SIG-M5 treated with dmso at 0.1 percent for 504 hours (cell line): ENCODE measurements around the gene PFKFB4.

Experiments used
- DNase-seq: peaks from one replicate; lab custom pipeline; 2025; ENCODE audit not compliant: unreplicated experiment; lab: John Stamatoyannopoulos, UW

Gene PFKFB4

GRCh38 chr3:48556796-48557626 is at the start of gene PFKFB4:
TSS of gene PFKFB4 (minus strand) at chr3:48556803. CDS start at chr3:48556777, 26 bp downstream.
- peak; percentile 99 for DNase-seq

- no peak for DNase-seq
Observed at GRCh38 chr3:48601622-48601994, 45.0 kb upstream of the PFKFB4 start.

GRCh38 chr3:48600711-48601621 is 44.4 kb upstream of the PFKFB4 start:
- DNase-seq = no peak

GRCh38 chr3:48599509-48600285 is 43.1 kb upstream of the PFKFB4 start:
- no peak for DNase-seq

GRCh38 chr3:48599077-48599501 is 42.5 kb upstream of the PFKFB4 start:
- no peak for DNase-seq

GRCh38 chr3:48598323-48599076 is 41.9 kb upstream of the PFKFB4 start:
- no peak for DNase-seq

GRCh38 chr3:48597408-48597800 is 40.8 kb upstream of the PFKFB4 start:
- DNase-seq = no peak

- DNase-seq = no peak
Observed at GRCh38 chr3:48596676-48597407, 40.2 kb upstream of the PFKFB4 start.

GRCh38 chr3:48596157-48596556 is 39.6 kb upstream of the PFKFB4 start:
- no peak for DNase-seq

GRCh38 chr3:48595526-48596121 is 39.0 kb upstream of the PFKFB4 start:
- no peak for DNase-seq

- no peak for DNase-seq
Observed at GRCh38 chr3:48595075-48595525, 38.5 kb upstream of the PFKFB4 start, which contains the start of gene COL7A1. TSS of gene COL7A1 (minus strand) at chr3:48595329. CDS start at chr3:48595159, 170 bp downstream.

- DNase-seq = no peak
Observed at GRCh38 chr3:48594417-48595049, 37.9 kb upstream of the PFKFB4 start.

GRCh38 chr3:48593337-48593736 is 36.7 kb upstream of the PFKFB4 start:
- DNase-seq = no peak

GRCh38 chr3:48592519-48593087 is 36.0 kb upstream of the PFKFB4 start:
- DNase-seq = no peak

GRCh38 chr3:48591886-48592518 is 35.4 kb upstream of the PFKFB4 start:
- DNase-seq = no peak

- DNase-seq = no peak
Observed at GRCh38 chr3:48591436-48591835, 34.8 kb upstream of the PFKFB4 start.

- no peak for DNase-seq
Observed at GRCh38 chr3:48588230-48588629, 31.6 kb upstream of the PFKFB4 start.

- no peak for DNase-seq
Observed at GRCh38 chr3:48587686-48588085, 31.1 kb upstream of the PFKFB4 start.
